ENCODE measurements around the gene SLC2A2.

GRCh38 chr3:170956647-170957046 is 69.9 kb downstream of the SLC2A2 start:
- no peak for TF ChIP-seq CTCF (IDR thresholded peaks at IDR 0.05; ENCODE audit: low read depth, low read length)
- TF ChIP-seq EZH2phosphoT487 (IDR thresholded peaks at IDR 0.05; ENCODE audit: low read depth): no peak

Data from OCI-LY3 (cell line).